COR-L47 (cell line): Measurements from ENCODE around the gene MACROD1.
A peak's percentile ranks its signal among the peaks of the same experiment; 100 is the strongest.

ENCODE experiments used
- DNase-seq: peaks from one replicate; lab custom pipeline; 2025; lab: John Stamatoyannopoulos, UW

MACROD1 gene

DNA sequence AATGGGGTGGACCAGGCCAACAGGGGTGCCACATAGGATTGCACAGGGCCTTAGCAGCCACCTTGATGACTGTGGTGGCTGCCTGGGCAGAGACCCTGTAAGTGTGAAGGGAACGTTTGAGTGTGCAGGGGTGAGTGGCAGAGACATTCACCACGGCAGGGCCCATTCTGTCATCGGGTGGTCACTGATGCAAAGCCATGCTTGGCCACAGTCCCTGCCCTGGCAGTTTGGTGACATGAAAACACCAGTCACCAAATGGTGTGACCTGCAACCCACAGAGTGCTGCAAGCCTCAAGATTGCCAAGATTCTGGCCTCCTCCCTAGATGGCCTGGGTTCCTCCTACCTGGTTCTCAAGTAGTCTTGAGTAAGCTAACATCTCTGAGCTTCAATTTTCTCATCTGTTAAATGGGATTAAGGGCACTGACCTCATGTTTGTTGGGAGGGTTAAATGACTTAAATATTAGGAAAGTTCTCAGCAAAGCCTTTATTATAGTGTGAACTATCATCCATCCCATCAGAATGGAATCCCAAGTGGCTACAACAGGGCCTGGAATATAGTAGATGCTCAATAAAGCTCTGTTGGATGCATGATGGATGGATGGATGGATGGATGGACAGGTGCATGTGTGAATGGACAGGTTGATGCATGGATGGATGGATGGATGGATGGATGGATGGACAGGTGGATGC lies 53.0 kb downstream of the MACROD1 start:
- no peak for DNase-seq

GRCh38 chr11:64110465-64111375 lies 55.2 kb downstream of the MACROD1 start:
- no peak for DNase-seq

GRCh38 chr11:64109332-64109731 lies 56.6 kb downstream of the MACROD1 start:
- no peak for DNase-seq

DNA sequence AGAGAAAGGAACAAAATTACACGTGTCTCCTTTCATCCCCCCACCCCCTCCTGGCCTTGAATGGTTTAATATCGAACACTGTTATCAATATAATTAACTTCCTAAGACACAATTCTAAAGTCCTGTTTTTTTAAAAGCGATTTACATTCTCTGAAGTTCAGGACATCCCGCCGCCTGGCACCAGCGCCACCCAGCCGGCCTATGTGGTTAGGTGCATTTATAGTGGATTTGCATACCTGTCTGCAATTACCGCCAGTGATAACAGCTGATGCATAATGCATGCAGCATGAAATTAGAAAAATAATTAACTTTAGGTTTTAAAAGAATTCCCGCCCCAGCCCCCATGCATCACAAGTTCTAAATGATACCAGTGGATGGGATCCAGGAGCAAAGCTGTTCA lies 58.6 kb downstream of the MACROD1 start:
- DNase-seq: no peak

GRCh38 chr11:64104632-64105031 lies 61.3 kb downstream of the MACROD1 start:
- DNase-seq: no peak

DNA sequence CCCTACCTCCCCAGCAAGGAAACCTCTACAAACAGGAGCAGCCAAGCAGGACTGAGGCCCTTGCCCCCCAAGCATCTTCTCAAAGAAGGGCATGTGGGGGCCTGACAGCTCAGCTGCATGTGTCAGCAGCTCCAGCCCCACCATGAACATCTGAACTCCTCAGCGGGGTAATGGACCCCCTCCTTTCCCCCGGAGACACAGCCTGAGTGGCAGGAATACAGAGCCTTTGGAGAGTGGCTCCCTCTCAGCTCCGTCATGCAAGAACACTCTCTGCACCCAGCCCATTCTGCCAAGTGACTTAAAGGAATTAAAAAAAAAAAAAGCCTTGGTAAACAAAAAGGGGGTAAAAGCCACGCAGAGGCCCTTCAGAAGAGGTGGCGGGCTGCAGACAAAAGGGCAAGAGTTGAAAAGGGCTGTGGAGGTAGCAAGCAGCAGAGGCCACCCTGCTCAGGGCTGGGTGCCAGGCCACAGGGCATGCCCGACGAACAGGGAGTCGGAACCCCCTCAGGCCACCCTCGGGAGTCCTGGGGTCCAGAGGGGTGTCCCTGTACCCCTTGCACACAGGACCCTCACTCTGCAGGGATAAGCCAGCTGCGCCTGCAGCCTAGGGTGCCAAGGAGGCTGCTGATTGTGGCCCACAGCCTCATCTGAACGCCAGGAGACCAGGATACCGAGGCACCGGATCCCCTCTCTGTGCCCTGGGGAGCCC lies 62.5 kb downstream of the MACROD1 start:
- no peak for DNase-seq

- DNase-seq: no peak
These were observed 63.7 kb downstream of the MACROD1 start for GRCh38 chr11:64102005-64102738.

GRCh38 chr11:64101461-64101860 lies 64.5 kb downstream of the MACROD1 start:
- no peak for DNase-seq

- no peak for DNase-seq
These were observed 65.0 kb downstream of the MACROD1 start for GRCh38 chr11:64100782-64101353.

GRCh38 chr11:64100360-64100759 lies 65.6 kb downstream of the MACROD1 start:
- peak; percentile 87 for DNase-seq

DNA sequence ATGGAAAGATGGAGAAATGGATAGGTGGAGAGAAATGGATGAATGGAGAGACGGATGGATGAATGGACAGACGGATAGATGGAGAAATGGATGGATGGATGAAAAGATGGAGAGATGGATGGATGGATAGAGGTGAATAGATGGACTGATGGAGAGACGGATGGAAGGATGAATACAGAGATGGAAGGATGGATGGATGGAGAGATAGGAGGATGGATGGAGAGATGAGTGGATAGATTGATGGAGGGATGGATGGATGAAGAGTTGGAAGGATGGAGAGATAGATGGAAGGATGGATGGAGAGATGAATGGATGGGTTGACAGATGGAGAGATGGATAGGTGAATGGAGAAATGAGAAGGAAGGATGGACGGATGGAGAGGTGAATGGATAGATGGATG lies 66.5 kb downstream of the MACROD1 start:
- no peak for DNase-seq

- DNase-seq: no peak
These were observed 67.5 kb downstream of the MACROD1 start for GRCh38 chr11:64098318-64098831.

- no peak for DNase-seq
These were observed 68.2 kb downstream of the MACROD1 start for GRCh38 chr11:64097468-64098317.

GRCh38 chr11:64096835-64097234 lies 69.1 kb downstream of the MACROD1 start:
- no peak for DNase-seq

DNA sequence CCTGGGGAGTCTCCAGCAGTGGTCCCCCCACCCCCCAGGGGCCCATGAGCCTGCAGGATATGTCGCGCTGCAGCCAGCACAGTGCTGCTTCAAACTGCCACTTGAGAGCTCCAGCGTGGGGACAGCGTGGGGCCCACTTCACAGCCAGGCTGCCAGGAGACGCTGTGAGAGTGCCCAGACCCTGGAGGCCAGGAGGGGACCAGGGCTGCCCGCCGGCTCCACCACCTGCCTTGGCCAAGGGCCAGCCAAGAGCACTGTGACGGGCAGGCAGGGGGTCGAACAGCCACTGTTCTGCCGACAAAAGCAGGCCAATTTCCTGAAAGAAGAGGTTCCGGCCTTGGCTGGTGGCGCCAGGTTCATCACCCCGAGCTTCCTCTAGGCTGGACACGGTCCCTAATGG lies 70.0 kb downstream of the MACROD1 start:
- DNase-seq: peak; percentile 84

DNA sequence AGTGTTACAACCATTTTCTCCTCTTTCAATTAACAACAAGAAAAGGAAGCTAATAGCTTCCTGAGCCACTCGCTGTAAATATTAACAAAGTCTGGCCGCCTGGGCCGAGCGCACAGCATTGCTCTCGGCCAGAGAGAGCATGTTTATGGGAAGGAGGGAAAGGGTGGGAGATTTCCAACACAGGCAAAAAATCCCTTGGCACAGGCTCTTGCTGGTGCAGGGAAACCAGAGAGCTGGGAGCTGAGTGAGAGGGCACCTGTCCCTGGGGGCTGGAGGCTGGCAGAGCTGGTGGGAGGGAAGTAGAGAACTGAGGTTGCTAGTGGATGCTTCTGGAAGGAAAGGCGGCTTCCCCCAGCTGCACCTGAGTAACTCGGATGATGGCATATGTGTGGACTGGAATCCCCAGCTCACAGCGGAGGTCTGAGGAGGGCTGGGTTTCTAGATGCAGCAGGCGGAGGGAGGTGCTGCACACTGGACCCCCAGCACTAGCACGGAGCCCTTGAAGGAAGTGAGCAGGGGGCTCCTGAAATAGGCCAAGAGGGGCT lies 70.6 kb downstream of the MACROD1 start:
- peak; percentile 21 for DNase-seq

GRCh38 chr11:64094463-64095260 lies 71.3 kb downstream of the MACROD1 start:
- DNase-seq: no peak

GRCh38 chr11:64093233-64094039 lies 72.5 kb downstream of the MACROD1 start:
- no peak for DNase-seq
